ENCODE results near the gene AHCYL2. TPM values are rescaled to one million over a fixed set of nuclear protein-coding genes. Genes with fewer than 3 reads are reported as not detected.

The AHCYL2 gene
- total RNA-seq, 1 experiment from 2014 or later: 20.2 TPM

DNA sequence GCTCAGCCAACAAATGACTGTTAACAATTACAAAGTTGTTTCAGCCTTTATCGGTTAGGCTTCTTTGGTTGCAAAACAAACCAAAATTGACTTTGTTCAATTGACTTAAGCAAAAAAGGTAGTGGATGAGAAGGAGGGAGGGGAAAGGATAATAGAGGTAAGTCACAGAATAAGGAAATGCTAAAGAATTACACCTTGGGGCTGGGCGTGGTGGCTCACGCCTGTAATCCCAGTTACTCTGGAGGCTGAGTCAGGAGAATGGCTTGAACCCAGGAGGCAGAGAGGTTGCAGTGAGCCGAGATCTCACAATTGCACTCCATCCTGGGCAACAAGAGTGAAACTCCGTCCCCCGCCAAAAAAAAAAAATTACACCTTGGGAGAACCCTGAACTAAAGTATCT, 41.4 kb downstream of the AHCYL2 start:
- Histone ChIP-seq H3K27ac (ENCODE audit: low read length) (no peak overlapping the region), H3K4me3 (ENCODE audit: low read depth in 2 of 2, low read length in 2 of 2) (no peak overlapping the region), H3K4me1 (ENCODE audit: control insufficient read depth, insufficient read depth, low read length) (no peaks in the 10 kb centered on the region), H3K27me3 (ENCODE audit: control insufficient read depth, insufficient read depth, low read length) (no peaks in the 10 kb centered on the region), H3K9me3 (ENCODE audit: control insufficient read depth, insufficient read depth, low read depth, low read length) (no peaks in the 10 kb centered on the region), H3K36me3 (ENCODE audit: control insufficient read depth, insufficient read depth, low read length) (no peaks in the 10 kb centered on the region)
- TF ChIP-seq, protein P1, sequence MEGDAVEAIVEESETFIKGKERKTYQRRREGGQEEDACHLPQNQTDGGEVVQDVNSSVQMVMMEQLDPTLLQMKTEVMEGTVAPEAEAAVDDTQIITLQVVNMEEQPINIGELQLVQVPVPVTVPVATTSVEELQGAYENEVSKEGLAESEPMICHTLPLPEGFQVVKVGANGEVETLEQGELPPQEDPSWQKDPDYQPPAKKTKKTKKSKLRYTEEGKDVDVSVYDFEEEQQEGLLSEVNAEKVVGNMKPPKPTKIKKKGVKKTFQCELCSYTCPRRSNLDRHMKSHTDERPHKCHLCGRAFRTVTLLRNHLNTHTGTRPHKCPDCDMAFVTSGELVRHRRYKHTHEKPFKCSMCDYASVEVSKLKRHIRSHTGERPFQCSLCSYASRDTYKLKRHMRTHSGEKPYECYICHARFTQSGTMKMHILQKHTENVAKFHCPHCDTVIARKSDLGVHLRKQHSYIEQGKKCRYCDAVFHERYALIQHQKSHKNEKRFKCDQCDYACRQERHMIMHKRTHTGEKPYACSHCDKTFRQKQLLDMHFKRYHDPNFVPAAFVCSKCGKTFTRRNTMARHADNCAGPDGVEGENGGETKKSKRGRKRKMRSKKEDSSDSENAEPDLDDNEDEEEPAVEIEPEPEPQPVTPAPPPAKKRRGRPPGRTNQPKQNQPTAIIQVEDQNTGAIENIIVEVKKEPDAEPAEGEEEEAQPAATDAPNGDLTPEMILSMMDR (IDR thresholded peaks at IDR 0.05): no peak
- TF ChIP-seq SIN3A (IDR thresholded peaks at IDR 0.05; ENCODE audit: borderline replicate concordance, insufficient read depth, low read depth, low read length) (no peak), POLR2AphosphoS5 (IDR thresholded peaks at IDR 0.05; ENCODE audit: low read depth, low read length) (no peak), TCF7L2 (IDR thresholded peaks at IDR 0.05; ENCODE audit: low read depth, low read length) (no peak)
- TF ChIP-seq, protein P2, sequence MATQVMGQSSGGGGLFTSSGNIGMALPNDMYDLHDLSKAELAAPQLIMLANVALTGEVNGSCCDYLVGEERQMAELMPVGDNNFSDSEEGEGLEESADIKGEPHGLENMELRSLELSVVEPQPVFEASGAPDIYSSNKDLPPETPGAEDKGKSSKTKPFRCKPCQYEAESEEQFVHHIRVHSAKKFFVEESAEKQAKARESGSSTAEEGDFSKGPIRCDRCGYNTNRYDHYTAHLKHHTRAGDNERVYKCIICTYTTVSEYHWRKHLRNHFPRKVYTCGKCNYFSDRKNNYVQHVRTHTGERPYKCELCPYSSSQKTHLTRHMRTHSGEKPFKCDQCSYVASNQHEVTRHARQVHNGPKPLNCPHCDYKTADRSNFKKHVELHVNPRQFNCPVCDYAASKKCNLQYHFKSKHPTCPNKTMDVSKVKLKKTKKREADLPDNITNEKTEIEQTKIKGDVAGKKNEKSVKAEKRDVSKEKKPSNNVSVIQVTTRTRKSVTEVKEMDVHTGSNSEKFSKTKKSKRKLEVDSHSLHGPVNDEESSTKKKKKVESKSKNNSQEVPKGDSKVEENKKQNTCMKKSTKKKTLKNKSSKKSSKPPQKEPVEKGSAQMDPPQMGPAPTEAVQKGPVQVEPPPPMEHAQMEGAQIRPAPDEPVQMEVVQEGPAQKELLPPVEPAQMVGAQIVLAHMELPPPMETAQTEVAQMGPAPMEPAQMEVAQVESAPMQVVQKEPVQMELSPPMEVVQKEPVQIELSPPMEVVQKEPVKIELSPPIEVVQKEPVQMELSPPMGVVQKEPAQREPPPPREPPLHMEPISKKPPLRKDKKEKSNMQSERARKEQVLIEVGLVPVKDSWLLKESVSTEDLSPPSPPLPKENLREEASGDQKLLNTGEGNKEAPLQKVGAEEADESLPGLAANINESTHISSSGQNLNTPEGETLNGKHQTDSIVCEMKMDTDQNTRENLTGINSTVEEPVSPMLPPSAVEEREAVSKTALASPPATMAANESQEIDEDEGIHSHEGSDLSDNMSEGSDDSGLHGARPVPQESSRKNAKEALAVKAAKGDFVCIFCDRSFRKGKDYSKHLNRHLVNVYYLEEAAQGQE (IDR thresholded peaks at IDR 0.05; ENCODE audit: insufficient read depth in 1 of 2, low read depth in 2 of 2, low read length in 1 of 2): no peak
- ChIA-PET POLR2A (no interaction called here), CTCF (no interaction called here)
- BruUV-seq (replicated peaks): no TSS peak
- no peak for ATAC-seq
- intact Hi-C loops (cut with micrococcal nuclease; ENCODE audit: unreplicated experiment): no loop called here
- in situ Hi-C loops (cut with HindIII; ENCODE audit: low pct_unique_long_range_greater_than_20kb, low sequenced_read_pairs): no loop called here
- DNase-seq (ENCODE audit: low read depth, low spot score): no peak

DNA sequence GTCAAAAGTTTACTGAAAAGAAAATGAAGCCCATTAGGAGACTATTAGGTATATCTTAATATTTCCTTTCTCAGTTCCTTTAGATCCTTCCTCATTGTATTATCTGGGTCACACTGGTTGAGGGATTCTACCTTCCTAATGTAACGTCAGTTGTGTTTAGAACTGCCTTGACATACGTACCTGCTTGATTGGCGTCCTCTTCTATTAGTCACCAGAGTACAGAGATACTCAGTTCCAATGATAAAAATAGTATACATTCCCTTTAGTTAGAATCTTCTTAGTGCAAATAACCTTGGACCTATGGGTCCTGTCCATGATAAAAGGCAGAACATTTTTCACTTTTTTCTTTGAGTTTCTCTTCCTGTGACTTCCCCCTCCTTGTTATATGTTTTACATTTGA, 45.2 kb downstream of the AHCYL2 start:
- BruUV-seq (replicated peaks): no TSS peak
- ATAC-seq (no peak), DNase-seq (ENCODE audit: low read depth, low spot score) (no peak)
- Histone ChIP-seq H3K9me3 (ENCODE audit: control insufficient read depth, insufficient read depth, low read depth, low read length) (peaks cover 3% of the 10 kb centered on the region; the same call in 1 of the 2 replicates), H3K4me1 (ENCODE audit: control insufficient read depth, insufficient read depth, low read length) (no peaks in the 10 kb centered on the region), H3K27me3 (ENCODE audit: control insufficient read depth, insufficient read depth, low read length) (no peaks in the 10 kb centered on the region), H3K27ac (ENCODE audit: low read length) (no peak overlapping the region), H3K36me3 (ENCODE audit: control insufficient read depth, insufficient read depth, low read length) (no peaks in the 10 kb centered on the region), H3K4me3 (ENCODE audit: low read depth in 2 of 2, low read length in 2 of 2) (no peak overlapping the region)
- CTCF ChIA-PET: no interaction called here
- intact Hi-C loops (cut with micrococcal nuclease; ENCODE audit: unreplicated experiment) (loop anchor here (2.0 kb wide), 1 partner anchor 51 kb away; no protein-coding TSS in a partner anchor), in situ Hi-C loops (cut with HindIII; ENCODE audit: low pct_unique_long_range_greater_than_20kb, low sequenced_read_pairs) (no loop called here)
- TF ChIP-seq, protein P2 (IDR thresholded peaks at IDR 0.05; ENCODE audit: insufficient read depth in 1 of 2, low read depth in 2 of 2, low read length in 1 of 2): no peak
- TF ChIP-seq, protein P1 (IDR thresholded peaks at IDR 0.05): no peak
- TF ChIP-seq SIN3A (IDR thresholded peaks at IDR 0.05; ENCODE audit: borderline replicate concordance, insufficient read depth, low read depth, low read length) (no peak), POLR2AphosphoS5 (IDR thresholded peaks at IDR 0.05; ENCODE audit: low read depth, low read length) (no peak)
- POLR2A ChIA-PET: no interaction called here
